AML-193 (cell line): ENCODE measurements around the gene AMHR2.

Source experiments
- DNase-seq, 2 experiments: peaks; one replicate each; lab custom pipeline; 2025; lab: John Stamatoyannopoulos, UW

AMHR2 gene

GRCh38 chr12:53452159-53453077, 28.8 kb downstream of the AMHR2 start:
- peak; percentile 40 to 57 for DNase-seq

GRCh38 chr12:53453953-53454640, 30.4 kb downstream of the AMHR2 start:
- DNase-seq = no peak

- no peak for DNase-seq
These were observed 31.1 kb downstream of the AMHR2 start for GRCh38 chr12:53454707-53455106.

- DNase-seq = no peak
These were observed 33.2 kb downstream of the AMHR2 start for GRCh38 chr12:53456654-53457366.

GRCh38 chr12:53459097-53459496, 35.4 kb downstream of the AMHR2 start:
- DNase-seq = no peak

GRCh38 chr12:53461059-53461458, 37.4 kb downstream of the AMHR2 start:
- no peak for DNase-seq

- DNase-seq = no peak
These were observed 37.9 kb downstream of the AMHR2 start for GRCh38 chr12:53461591-53461990.

GRCh38 chr12:53462935-53463334, 39.3 kb downstream of the AMHR2 start:
- DNase-seq = no peak

GRCh38 chr12:53463802-53464560, 40.3 kb downstream of the AMHR2 start:
- no peak for DNase-seq

GRCh38 chr12:53464685-53465418, 41.2 kb downstream of the AMHR2 start:
- no peak for DNase-seq

- DNase-seq = no peak
These were observed 42.0 kb downstream of the AMHR2 start for GRCh38 chr12:53465679-53466078.

GRCh38 chr12:53466640-53467039, 43.0 kb downstream of the AMHR2 start:
- DNase-seq = no peak

- no peak for DNase-seq
These were observed 43.4 kb downstream of the AMHR2 start for GRCh38 chr12:53467082-53467481.

- no peak for DNase-seq
These were observed 44.2 kb downstream of the AMHR2 start for GRCh38 chr12:53467880-53468279.

GRCh38 chr12:53468282-53468681, 44.6 kb downstream of the AMHR2 start:
- no peak for DNase-seq

- no peak for DNase-seq
These were observed 48.5 kb downstream of the AMHR2 start for GRCh38 chr12:53472056-53472582.

GRCh38 chr12:53474077-53474476, 50.4 kb downstream of the AMHR2 start:
- DNase-seq = no peak

- no peak for DNase-seq
These were observed 51.2 kb downstream of the AMHR2 start for GRCh38 chr12:53474819-53475218.

- peak; percentile 12 to 25 for DNase-seq
These were observed 53.1 kb downstream of the AMHR2 start for GRCh38 chr12:53476769-53477209.

GRCh38 chr12:53478865-53479264, 55.2 kb downstream of the AMHR2 start:
- no peak for DNase-seq

- no peak for DNase-seq
These were observed 55.7 kb downstream of the AMHR2 start for GRCh38 chr12:53479331-53479730.
